Activated CD4-positive, alpha-beta T cell treated with anti-CD3 and anti-CD28 coated beads, Interleukin-2, amount 10 ng/mL, durations not matched to agents 7 days and 5 days (primary cell): ENCODE measurements around the gene INO80E. TPM values are rescaled to one million over a fixed set of nuclear protein-coding genes. Genes with fewer than 3 reads are reported as not detected.
A peak's percentile ranks its signal among the peaks of the same experiment; 100 is the strongest.

Source experiments
- CTCF ChIA-PET: fragments of 350-600 bp; sonication (Branson Sonifier 250); formaldehyde crosslinking; loops from one replicate; lab custom pipeline; 2021; ENCODE audit warnings: antibody characterized with exemption; lab: Charles Lee
- POLR2A ChIA-PET: fragments of 350-600 bp; sonication (Branson Sonifier 250); formaldehyde crosslinking; loops from one replicate; lab custom pipeline; 2021; ENCODE audit warnings: antibody characterized with exemption; lab: Charles Lee
- DNase-seq: peaks from one replicate; pipeline ENCODE4 v3.0.0-alpha.2; 2020
- H3K27ac Mint-ChIP-seq: one replicate; pipeline ENCODE4 v1.8.0; 2021; ENCODE audit warnings: mild to moderate bottlenecking, moderate library complexity, mixed read lengths
- H3K27me3 Mint-ChIP-seq: one replicate; pipeline ENCODE4 v1.8.0; 2021; ENCODE audit warnings: mixed read lengths
- H3K36me3 Mint-ChIP-seq: one replicate; pipeline ENCODE4 v1.8.0; 2021; ENCODE audit warnings: low read depth, mixed read lengths
- H3K4me1 Mint-ChIP-seq: one replicate; pipeline ENCODE4 v1.8.0; 2021; ENCODE audit warnings: mixed read lengths
- H3K4me3 Mint-ChIP-seq: one replicate; pipeline ENCODE4 v1.8.0; 2021; ENCODE audit warnings: mild to moderate bottlenecking, moderate library complexity, mixed read lengths
- H3K9me3 Mint-ChIP-seq: one replicate; pipeline ENCODE4 v1.8.0; 2021; ENCODE audit warnings: mixed read lengths
- total RNA-seq, 2 experiments: library from RNA; stranded (reverse); gene quantifications; one replicate each; pipeline ENCODE4 v1.2.3, GENCODE V29; 2021

The INO80E gene
- total RNA-seq, 2 experiments from 2014 or later, result 113 to 134 TPM

- no peaks in the 10 kb centered on the region for H3K9me3 Mint-ChIP-seq
- peaks cover 2% of the 10 kb centered on the region for H3K4me1 Mint-ChIP-seq
- H3K27ac Mint-ChIP-seq, result no peak overlapping the region
- H3K27me3 Mint-ChIP-seq, result no peaks in the 10 kb centered on the region
- ChIA-PET POLR2A (no interaction called here), CTCF (interaction anchor here (0.8 to 1.3 kb wide), 4 partner anchors 9 to 65 kb away, joined by 3 to 5 read pairs (median 4); no protein-coding TSS in a partner anchor)
- no peak for DNase-seq
- peaks cover 44% of the 10 kb centered on the region for H3K36me3 Mint-ChIP-seq
- no peak overlapping the region for H3K4me3 Mint-ChIP-seq
Measured at GRCh38 chr16:29988346-29989075, 7.5 kb upstream of the INO80E start.

GRCh38 chr16:29989111-29989858 lies 6.8 kb upstream of the INO80E start:
- POLR2A ChIA-PET, result no interaction called here
- peaks cover 43% of the 10 kb centered on the region for H3K36me3 Mint-ChIP-seq
- no peak for DNase-seq
- no peak overlapping the region for H3K4me3 Mint-ChIP-seq
- H3K9me3 Mint-ChIP-seq, result no peaks in the 10 kb centered on the region
- H3K27ac Mint-ChIP-seq, result no peak overlapping the region
- CTCF ChIA-PET, result interaction anchor here (0.8 to 1.3 kb wide), 4 partner anchors 10 to 66 kb away, joined by 3 to 5 read pairs (median 4); no protein-coding TSS in a partner anchor
- H3K4me1 Mint-ChIP-seq, result peaks cover 9% of the 10 kb centered on the region
- H3K27me3 Mint-ChIP-seq, result no peaks in the 10 kb centered on the region

- peaks cover 16% of the 10 kb centered on the region for H3K4me1 Mint-ChIP-seq
- H3K27ac Mint-ChIP-seq, result no peak overlapping the region
- H3K36me3 Mint-ChIP-seq, result peaks cover 41% of the 10 kb centered on the region
- ChIA-PET CTCF (no interaction called here), POLR2A (no interaction called here)
- DNase-seq, result no peak
- H3K4me3 Mint-ChIP-seq, result no peak overlapping the region
- H3K9me3 Mint-ChIP-seq, result no peaks in the 10 kb centered on the region
- no peaks in the 10 kb centered on the region for H3K27me3 Mint-ChIP-seq
Measured at GRCh38 chr16:29990034-29990433, 6.0 kb upstream of the INO80E start.

DNA sequence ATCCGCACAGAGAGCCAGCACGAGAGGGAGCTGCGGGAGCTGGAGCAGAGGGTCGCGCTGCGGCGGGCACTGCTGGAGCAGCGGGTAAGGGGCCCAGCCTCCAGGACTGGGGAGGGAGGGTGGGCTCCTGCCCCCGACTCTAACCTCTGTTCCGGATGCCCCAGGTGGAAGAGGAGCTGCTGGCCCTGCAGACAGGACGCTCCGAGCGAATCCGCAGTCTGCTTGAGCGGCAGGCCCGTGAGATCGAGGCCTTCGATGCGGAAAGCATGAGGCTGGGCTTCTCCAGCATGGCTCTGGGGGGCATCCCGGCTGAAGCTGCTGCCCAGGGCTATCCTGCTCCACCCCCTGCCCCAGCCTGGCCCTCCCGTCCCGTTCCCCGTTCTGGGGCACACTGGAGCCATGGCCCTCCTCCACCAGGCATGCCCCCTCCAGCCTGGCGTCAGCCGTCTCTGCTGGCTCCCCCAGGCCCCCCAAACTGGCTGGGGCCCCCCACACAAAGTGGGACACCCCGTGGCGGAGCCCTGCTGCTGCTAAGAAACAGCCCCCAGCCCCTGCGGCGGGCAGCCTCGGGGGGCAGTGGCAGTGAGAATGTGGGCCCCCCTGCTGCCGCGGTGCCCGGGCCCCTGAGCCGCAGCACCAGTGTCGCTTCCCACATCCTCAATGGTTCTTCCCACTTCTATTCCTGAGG lies 5.0 kb upstream of the INO80E start:
- Mint-ChIP-seq H3K9me3 (no peaks in the 10 kb centered on the region), H3K4me1 (peaks cover 17% of the 10 kb centered on the region), H3K27ac (no peak overlapping the region), H3K27me3 (no peaks in the 10 kb centered on the region), H3K4me3 (no peak overlapping the region), H3K36me3 (peaks cover 40% of the 10 kb centered on the region)
- no peak for DNase-seq
- ChIA-PET POLR2A (no interaction called here), CTCF (interaction anchor here (1.1 kb wide), 3 partner anchors 10 to 64 kb away, joined by 3 to 4 read pairs (median 4); no protein-coding TSS in a partner anchor)

DNA sequence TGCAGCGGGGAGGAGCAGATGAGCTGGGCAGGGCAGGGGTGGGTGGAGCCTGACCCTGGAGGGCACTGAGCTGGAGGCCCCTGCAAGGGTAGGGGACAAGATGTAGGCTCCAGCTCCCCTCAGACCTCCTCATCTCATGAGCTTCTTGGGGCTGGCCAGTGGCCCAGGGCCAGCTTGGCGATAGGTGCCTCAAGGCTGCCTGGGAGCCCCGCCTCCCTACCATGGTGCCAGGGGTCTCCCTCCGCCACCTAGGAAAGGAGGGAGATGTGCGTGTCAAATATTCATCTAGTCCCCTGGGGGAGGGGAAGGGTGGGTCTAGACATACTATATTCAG lies 4.5 kb upstream of the INO80E start:
- peaks cover 39% of the 10 kb centered on the region for H3K36me3 Mint-ChIP-seq

DNA sequence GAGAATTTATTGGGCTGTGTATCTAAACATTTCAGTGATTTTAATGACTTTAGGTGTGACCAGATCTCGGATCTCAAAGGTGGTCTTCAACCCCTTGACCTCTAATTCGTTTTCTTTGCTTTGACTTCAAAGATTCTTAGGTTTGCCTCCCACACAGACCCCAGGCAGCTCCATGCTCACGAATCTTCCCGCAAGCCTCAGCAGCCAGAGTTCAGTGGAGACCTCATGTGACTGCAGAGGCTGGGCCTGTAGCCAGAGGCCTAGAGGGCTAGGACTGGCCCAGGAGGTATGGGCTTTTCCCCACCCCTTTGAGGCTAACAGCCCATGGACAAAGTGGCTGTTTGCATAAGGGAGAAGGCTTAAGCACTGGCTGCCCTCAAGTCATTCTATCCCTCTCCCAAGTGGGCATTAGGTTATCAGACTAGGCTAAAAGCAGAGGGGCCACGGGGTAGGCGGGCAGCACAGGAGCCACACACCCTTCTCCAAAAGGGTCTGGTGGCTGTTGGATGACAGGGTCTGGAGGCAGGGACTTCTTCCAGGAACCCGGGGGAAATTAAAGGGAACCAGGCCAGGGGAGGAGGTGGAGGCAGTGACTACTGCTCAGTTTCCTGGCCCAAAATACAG lies 3.6 kb upstream of the INO80E start:
- Mint-ChIP-seq H3K9me3 (no peaks in the 10 kb centered on the region), H3K36me3 (peaks cover 39% of the 10 kb centered on the region), H3K27ac (peak overlapping the region; percentile 75), H3K4me1 (peaks cover 25% of the 10 kb centered on the region), H3K4me3 (no peak overlapping the region), H3K27me3 (no peaks in the 10 kb centered on the region)
- no peak for DNase-seq
- ChIA-PET CTCF (interaction anchor here (0.9 to 1.3 kb wide), 3 partner anchors 18 to 66 kb away, joined by 3 to 4 read pairs (median 3); partner anchors contain the start of genes KCTD13 and TAOK2), POLR2A (no interaction called here)

More for the DNA sequence above, 4.5 kb upstream of the INO80E start:
- peaks cover 19% of the 10 kb centered on the region for H3K4me1 Mint-ChIP-seq
- no peak overlapping the region for H3K27ac Mint-ChIP-seq
- H3K4me3 Mint-ChIP-seq, result no peak overlapping the region
- CTCF ChIA-PET, result interaction anchor here (1.1 kb wide), 3 partner anchors 9 to 64 kb away, joined by 3 to 4 read pairs (median 4); no protein-coding TSS in a partner anchor
- POLR2A ChIA-PET, result no interaction called here
- H3K27me3 Mint-ChIP-seq, result no peaks in the 10 kb centered on the region
- H3K9me3 Mint-ChIP-seq, result no peaks in the 10 kb centered on the region
- no peak for DNase-seq

DNA sequence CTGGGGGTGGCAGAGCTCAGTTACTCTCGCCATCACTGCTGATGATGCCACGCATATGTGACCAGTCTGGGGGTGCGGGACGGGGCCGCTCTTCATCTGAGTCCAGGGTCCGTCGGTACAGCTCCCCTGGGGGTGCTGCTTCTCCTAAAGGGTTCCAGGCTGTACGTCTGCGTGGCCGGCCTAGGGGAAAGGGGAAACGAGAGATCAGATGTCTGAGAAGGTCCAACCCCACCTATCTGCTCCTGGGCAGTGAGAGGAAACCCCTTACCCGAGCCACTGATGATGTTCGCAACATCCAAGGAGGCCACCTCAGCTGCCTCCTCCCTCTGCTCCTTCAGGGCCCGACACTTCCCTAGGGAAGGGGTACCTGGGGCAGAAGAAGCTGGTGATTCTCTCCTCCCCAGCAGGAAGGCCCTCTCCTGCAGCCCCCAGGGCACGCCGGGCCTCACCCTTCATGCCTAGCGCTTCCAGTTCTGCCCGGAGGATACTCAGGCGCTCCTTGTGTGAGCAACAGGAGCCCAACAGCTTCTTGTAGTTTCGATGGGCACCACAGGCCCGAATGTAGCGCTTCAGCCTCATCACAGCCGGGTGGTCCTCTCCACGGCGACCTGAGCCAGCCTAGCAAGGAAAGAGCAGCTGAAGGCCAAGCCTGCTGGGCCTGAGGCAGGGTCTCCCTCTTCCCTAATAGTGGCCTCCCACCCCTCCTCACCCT lies 2.7 kb upstream of the INO80E start:
- CTCF ChIA-PET, result interaction anchor here (0.9 to 1.3 kb wide), 4 partner anchors 10 to 67 kb away, joined by 3 to 4 read pairs (median 4); partner anchors contain the start of genes KCTD13 and TAOK2
- POLR2A ChIA-PET, result no interaction called here
- H3K4me3 Mint-ChIP-seq, result peak overlapping the region; percentile 98
- H3K36me3 Mint-ChIP-seq, result peaks cover 43% of the 10 kb centered on the region
- DNase-seq, result no peak
- H3K9me3 Mint-ChIP-seq, result no peaks in the 10 kb centered on the region
- H3K27ac Mint-ChIP-seq, result peak overlapping the region; percentile 96
- peaks cover 31% of the 10 kb centered on the region for H3K4me1 Mint-ChIP-seq
- H3K27me3 Mint-ChIP-seq, result no peaks in the 10 kb centered on the region

DNA sequence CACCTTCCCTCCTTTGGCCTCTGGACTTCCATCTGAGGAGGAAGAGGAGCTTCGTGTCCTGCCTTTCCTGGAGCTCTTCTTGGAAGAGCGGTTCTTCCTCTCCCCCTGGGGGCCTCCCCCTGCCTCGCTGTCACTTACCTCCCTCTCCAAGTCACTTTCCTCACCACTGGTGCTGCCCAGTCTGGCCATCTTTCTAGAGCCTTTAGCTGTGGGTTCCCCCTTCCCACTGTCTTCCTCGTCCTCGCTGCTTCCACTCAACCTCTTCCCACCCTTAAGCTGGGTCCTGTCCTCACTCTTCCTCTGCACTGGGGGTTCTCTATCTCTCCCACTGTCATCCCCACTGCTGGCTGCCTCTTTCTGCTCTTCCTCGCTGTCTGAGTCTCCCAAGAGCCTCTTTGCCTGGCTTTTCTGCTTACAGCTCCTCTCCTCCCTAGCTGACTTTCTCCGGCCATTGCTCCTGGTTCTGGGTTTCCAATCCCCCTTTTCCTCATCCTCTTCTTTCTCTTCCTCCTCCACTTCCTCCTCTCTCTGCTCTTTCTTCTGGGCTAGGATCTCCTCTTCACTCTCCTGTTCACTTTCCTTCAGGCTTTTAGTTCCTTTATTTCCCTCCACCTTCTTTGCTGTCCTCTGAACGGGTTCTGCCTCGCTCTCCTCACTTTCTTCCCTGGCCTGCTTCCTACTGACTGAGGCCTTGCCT lies 2.0 kb upstream of the INO80E start:
- ChIA-PET CTCF (interaction anchor here (1.0 kb wide), 1 partner anchor 11 kb away, joined by 4 read pairs; no protein-coding TSS in a partner anchor), POLR2A (no interaction called here)
- no peak for DNase-seq
- Mint-ChIP-seq H3K36me3 (peaks cover 43% of the 10 kb centered on the region), H3K4me1 (peaks cover 35% of the 10 kb centered on the region), H3K4me3 (peak overlapping the region; percentile 98), H3K9me3 (no peaks in the 10 kb centered on the region), H3K27ac (peak overlapping the region; percentile 96), H3K27me3 (no peaks in the 10 kb centered on the region)

GRCh38 chr16:29994600-29995323 lies 1.3 kb upstream of the INO80E start:
- DNase-seq, result peak; percentile 81
- peaks cover 37% of the 10 kb centered on the region for H3K4me1 Mint-ChIP-seq
- H3K27me3 Mint-ChIP-seq, result no peaks in the 10 kb centered on the region
- H3K4me3 Mint-ChIP-seq, result peak overlapping the region; percentile 98
- no peaks in the 10 kb centered on the region for H3K9me3 Mint-ChIP-seq
- POLR2A ChIA-PET, result no interaction called here
- H3K27ac Mint-ChIP-seq, result peak overlapping the region; percentile 96
- H3K36me3 Mint-ChIP-seq, result peaks cover 43% of the 10 kb centered on the region
- CTCF ChIA-PET, result interaction anchor here (0.6 to 1.1 kb wide), 5 partner anchors 11 to 286 kb away, joined by 3 to 4 read pairs (median 3); partner anchors contain the start of gene TAOK2

DNA sequence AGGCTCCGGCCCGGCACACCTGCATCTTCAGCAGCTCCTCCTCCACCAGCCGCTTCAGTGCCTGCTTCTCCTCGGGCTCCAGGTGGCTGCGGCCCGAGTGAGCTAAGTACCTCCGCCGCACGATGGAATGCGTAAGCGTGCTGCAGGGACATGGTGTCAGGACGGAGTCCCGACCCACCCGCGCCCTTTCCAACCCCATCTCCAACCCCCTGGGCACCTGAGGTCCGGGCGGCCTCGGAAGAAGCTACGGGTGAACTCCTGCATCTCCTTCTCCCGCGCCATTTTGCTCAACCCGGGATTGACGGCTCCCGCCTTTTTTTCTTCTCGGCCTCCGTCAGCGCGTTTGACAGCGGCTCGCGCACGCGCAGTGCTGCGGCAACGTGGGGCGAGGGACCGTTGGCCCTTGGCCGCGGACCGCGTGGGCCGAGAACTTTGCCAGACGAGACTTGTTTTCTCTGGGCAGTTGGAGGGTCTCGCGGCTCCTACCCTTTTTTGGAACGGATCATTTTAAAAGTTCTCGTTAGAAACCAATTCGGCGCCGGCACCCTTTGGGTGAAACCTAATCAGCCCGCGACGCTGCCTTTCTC lies 624 bp upstream of the INO80E start, which contains the start of gene HIRIP3:
Gene HIRIP3 (minus strand): TSS at position 294 of the 587 bp plus-strand sequence. CDS start 12 bp downstream, at position 282.
- peak within 1 kb of the TSS; percentile 96 for H3K27ac Mint-ChIP-seq
- no peaks in the 10 kb centered on the region for H3K9me3 Mint-ChIP-seq
- H3K36me3 Mint-ChIP-seq, result peaks cover 42% of the 10 kb centered on the region
- DNase-seq, result peak; percentile 91
- peak within 1 kb of the TSS; percentile 98 for H3K4me3 Mint-ChIP-seq
- POLR2A ChIA-PET, result no interaction called here
- H3K4me1 Mint-ChIP-seq, result peaks cover 37% of the 10 kb centered on the region
- no peaks in the 10 kb centered on the region for H3K27me3 Mint-ChIP-seq
- CTCF ChIA-PET, result interaction anchor here (0.5 to 1.1 kb wide), 6 partner anchors 10 to 287 kb away, joined by 3 to 4 read pairs (median 3); partner anchors contain the start of gene TAOK2
